Nephron progenitor cell (in vitro differentiated cells): ENCODE results near the gene CHST13.
A peak's percentile ranks its signal among the peaks of the same experiment; 100 is the strongest.

Source experiments
- DNase-seq: peaks from one replicate; pipeline ENCODE4 v3.0.0; 2021
- H3K27ac Mint-ChIP-seq: 2 replicates; pipeline ENCODE4 v1.8.0; 2021; ENCODE audit warnings: mild to moderate bottlenecking, moderate library complexity, mixed read lengths
- H3K27me3 Mint-ChIP-seq: 2 replicates; pipeline ENCODE4 v1.8.0; 2021; ENCODE audit warnings: mild to moderate bottlenecking, low read depth, mixed read lengths; ENCODE audit not compliant: poor library complexity
- H3K36me3 Mint-ChIP-seq: 2 replicates; pipeline ENCODE4 v1.8.0; 2021; ENCODE audit warnings: low read depth, mixed read lengths
- H3K4me1 Mint-ChIP-seq: 2 replicates; pipeline ENCODE4 v1.8.0; 2021; ENCODE audit warnings: mixed read lengths
- H3K4me3 Mint-ChIP-seq: 2 replicates; pipeline ENCODE4 v1.8.0; 2021; ENCODE audit warnings: mild to moderate bottlenecking, moderate library complexity, mixed read lengths
- H3K9me3 Mint-ChIP-seq: 2 replicates; pipeline ENCODE4 v1.8.0; 2021; ENCODE audit warnings: mild to moderate bottlenecking, moderate library complexity, mixed read lengths
- TF ChIP-seq, protein P1 (sequence below): fragments of 200-600 bp; sonication (generic); IDR thresholded peaks from 2 replicates; pipeline ENCODE4 v1.5.0; 2021; ENCODE audit warnings: antibody characterized with exemption

The CHST13 gene

DNA sequence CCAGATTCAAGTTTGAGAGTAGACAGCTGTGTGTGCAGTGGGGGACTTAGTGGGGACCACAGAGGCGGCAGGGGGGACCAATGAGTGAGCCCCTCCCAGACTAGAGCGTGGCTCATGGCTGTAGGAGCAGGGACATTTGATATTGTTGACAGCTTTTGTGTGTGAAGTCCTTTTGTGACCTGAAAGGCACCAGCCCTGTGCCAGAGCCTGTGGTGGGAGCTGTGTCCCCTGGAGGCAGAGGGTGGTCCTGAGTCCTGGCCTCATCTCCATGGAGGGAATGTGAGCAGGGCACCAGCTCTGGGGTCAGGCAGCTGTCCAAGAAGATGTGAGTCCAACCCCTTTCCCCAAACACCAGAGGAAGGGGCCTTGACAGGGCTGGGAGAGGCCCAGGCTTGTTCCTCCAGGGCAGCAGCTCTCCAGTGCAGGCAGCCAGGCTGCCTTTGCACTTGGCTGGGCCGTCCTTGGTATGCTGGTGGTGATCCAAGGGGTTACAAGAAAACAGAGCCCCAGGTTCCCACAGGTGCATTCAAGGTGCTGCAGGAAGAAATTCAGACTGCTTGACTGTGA, 44.9 kb downstream of the CHST13 start:
- no peak for DNase-seq
- H3K36me3 Mint-ChIP-seq: no peaks in the 10 kb centered on the region
- H3K27ac Mint-ChIP-seq: no peak overlapping the region
- TF ChIP-seq, protein P1, sequence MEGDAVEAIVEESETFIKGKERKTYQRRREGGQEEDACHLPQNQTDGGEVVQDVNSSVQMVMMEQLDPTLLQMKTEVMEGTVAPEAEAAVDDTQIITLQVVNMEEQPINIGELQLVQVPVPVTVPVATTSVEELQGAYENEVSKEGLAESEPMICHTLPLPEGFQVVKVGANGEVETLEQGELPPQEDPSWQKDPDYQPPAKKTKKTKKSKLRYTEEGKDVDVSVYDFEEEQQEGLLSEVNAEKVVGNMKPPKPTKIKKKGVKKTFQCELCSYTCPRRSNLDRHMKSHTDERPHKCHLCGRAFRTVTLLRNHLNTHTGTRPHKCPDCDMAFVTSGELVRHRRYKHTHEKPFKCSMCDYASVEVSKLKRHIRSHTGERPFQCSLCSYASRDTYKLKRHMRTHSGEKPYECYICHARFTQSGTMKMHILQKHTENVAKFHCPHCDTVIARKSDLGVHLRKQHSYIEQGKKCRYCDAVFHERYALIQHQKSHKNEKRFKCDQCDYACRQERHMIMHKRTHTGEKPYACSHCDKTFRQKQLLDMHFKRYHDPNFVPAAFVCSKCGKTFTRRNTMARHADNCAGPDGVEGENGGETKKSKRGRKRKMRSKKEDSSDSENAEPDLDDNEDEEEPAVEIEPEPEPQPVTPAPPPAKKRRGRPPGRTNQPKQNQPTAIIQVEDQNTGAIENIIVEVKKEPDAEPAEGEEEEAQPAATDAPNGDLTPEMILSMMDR: no peak
- H3K4me1 Mint-ChIP-seq: peaks cover 7% of the 10 kb centered on the region
- peaks cover 17% of the 10 kb centered on the region for H3K27me3 Mint-ChIP-seq
- H3K9me3 Mint-ChIP-seq: no peaks in the 10 kb centered on the region
- no peak overlapping the region for H3K4me3 Mint-ChIP-seq

DNA sequence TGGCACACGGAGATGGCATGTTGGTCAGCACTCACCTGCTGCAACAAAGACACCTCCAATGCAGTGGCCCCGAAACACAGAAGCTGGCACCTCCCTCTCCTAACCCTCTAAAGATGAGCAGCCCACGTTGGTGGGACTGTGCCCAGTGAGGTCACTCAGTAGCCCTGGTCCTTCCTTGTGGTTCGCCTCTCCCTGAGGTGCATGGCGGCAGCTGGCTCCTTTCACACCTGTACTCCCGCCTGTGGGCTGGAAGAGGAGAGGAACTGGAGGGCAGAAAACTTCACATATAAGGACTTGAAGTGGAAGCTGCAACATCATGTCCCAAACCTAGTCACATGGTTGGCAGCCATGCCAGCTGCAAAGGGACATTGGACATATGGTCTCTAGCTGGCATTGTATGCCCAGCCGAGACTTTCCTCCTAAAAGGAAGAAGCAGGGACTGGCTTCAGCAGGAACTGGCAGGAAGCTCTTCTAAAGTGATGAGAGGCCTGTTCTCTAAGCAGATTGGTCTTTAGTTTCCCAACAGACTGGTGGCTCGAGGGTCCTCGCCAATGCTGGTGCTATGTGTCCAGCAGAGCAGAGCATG, 45.5 kb downstream of the CHST13 start:
- H3K9me3 Mint-ChIP-seq: no peaks in the 10 kb centered on the region
- no peak for DNase-seq
- H3K36me3 Mint-ChIP-seq: no peaks in the 10 kb centered on the region
- H3K27me3 Mint-ChIP-seq: peaks cover 18% of the 10 kb centered on the region
- H3K27ac Mint-ChIP-seq: no peak overlapping the region
- H3K4me3 Mint-ChIP-seq: no peak overlapping the region
- peaks cover 7% of the 10 kb centered on the region for H3K4me1 Mint-ChIP-seq
- TF ChIP-seq, protein P1: no peak

DNA sequence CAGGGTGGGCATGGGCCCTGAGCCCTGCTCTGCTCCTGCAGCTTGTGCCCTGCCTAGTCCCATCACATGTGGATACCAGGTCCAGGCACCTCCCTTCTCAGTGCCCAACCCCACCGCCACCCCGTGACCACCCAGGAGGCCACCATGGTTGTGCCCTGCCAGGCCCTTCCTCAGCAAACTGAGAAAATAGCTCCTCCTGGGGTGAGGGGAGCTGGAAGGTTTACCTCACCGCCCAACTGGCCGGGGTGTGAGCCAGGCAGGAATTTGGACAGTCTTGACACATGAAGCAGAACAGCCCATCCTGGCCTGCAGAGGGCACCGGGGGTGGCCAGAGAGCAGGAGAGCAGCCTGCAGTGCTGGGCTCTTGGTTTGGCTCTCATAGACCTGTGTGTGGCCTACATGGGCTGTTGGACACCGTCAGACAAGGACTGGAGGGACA, 46.2 kb downstream of the CHST13 start:
- Mint-ChIP-seq H3K4me3 (no peak overlapping the region), H3K27ac (no peak overlapping the region), H3K36me3 (no peaks in the 10 kb centered on the region), H3K9me3 (no peaks in the 10 kb centered on the region), H3K27me3 (peaks cover 18% of the 10 kb centered on the region), H3K4me1 (peaks cover 7% of the 10 kb centered on the region)
- DNase-seq: no peak
- TF ChIP-seq, protein P1: no peak

DNA sequence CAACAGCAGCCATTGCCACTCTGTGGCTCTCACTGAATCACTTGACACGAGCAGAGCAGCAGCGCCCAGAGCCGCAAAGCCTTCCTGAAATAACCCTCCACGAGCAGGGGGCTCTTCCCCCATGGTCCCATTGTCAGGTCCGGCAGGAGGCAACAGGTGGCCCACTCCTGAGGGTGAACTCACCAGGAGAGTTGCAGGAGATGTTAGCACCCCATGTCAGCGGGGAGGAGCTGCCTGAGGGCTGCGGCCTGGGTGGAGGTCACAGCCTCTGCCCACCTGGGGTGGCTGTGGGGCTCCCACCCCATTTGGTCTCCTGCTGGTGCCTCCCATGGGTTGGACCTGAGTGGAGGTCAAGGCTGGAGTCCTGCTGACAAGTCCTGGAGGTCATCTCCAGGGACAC, 47.1 kb downstream of the CHST13 start:
- Mint-ChIP-seq H3K9me3 (no peaks in the 10 kb centered on the region), H3K4me3 (no peak overlapping the region), H3K36me3 (no peaks in the 10 kb centered on the region), H3K27me3 (peaks cover 18% of the 10 kb centered on the region), H3K4me1 (peaks cover 7% of the 10 kb centered on the region), H3K27ac (no peak overlapping the region)
- TF ChIP-seq, protein P1: no peak
- DNase-seq: no peak

DNA sequence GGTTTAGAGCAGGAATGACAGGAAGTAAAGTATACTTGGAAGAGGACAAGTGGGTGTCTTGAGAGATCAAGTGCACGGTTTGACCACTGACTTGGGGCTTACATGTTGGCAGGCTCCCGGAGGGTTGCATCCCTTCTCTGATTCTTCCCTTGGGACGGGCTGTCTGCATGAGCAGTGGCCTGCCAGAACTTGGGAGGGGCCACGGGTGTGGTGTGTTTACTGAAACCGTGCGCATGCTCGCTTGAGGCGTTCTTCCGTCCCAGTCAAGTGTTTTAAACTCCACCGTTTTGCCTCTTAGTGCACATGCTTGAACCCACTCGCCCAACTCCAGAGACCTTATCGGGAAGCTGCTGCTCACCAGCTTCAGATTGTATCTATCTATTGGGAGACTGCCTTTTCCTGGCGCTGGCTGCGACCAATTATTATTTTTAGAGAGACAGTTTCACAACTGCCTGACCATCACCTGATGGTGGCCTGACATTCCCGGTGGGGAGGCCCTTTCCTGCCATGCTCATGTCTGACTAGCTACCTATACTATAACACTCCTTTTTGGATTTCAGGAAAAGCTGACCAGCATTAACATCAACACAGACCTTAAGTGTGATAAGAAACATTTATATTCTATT, 49.6 kb downstream of the CHST13 start:
- no peaks in the 10 kb centered on the region for H3K9me3 Mint-ChIP-seq
- no peak overlapping the region for H3K4me3 Mint-ChIP-seq
- peaks cover 2% of the 10 kb centered on the region for H3K4me1 Mint-ChIP-seq
- H3K27ac Mint-ChIP-seq: peak overlapping the region; percentile 16
- H3K36me3 Mint-ChIP-seq: no peaks in the 10 kb centered on the region
- TF ChIP-seq, protein P1: no peak
- peaks cover 14% of the 10 kb centered on the region for H3K27me3 Mint-ChIP-seq
- DNase-seq: no peak
